GM21529 (cell line): ENCODE results near the gene CTBP1.
A peak's percentile ranks its signal among the peaks of the same experiment; 100 is the strongest.

ENCODE experiments used
- ATAC-seq: cut with Tn5 transposase; IDR thresholded peaks from one replicate; pipeline ENCODE4 v1.9.1; 2021; ENCODE audit not compliant: unreplicated experiment

The CTBP1 gene

GRCh38 chr4:1225272-1226143, 23.4 kb downstream of the CTBP1 start:
- no peak for ATAC-seq

GRCh38 chr4:1223841-1224809, 24.8 kb downstream of the CTBP1 start:
- ATAC-seq: no peak

GRCh38 chr4:1222938-1223690, 25.8 kb downstream of the CTBP1 start:
- no peak for ATAC-seq

GRCh38 chr4:1222036-1222789, 26.7 kb downstream of the CTBP1 start:
- no peak for ATAC-seq

GRCh38 chr4:1221155-1221870, 27.6 kb downstream of the CTBP1 start:
- no peak for ATAC-seq

GRCh38 chr4:1220566-1220965, 28.4 kb downstream of the CTBP1 start:
- no peak for ATAC-seq

GRCh38 chr4:1219566-1219950, 29.4 kb downstream of the CTBP1 start:
- no peak for ATAC-seq

GRCh38 chr4:1218634-1219565, 30.0 kb downstream of the CTBP1 start:
- peak; percentile 56 for ATAC-seq

GRCh38 chr4:1217366-1217765, 31.6 kb downstream of the CTBP1 start:
- ATAC-seq: no peak

GRCh38 chr4:1216869-1217294, 32.0 kb downstream of the CTBP1 start:
- ATAC-seq: no peak

GRCh38 chr4:1216076-1216614, 32.8 kb downstream of the CTBP1 start:
- ATAC-seq: no peak

GRCh38 chr4:1215141-1216075, 33.5 kb downstream of the CTBP1 start:
- ATAC-seq: peak; percentile 60

- no peak for ATAC-seq
Observed at GRCh38 chr4:1214101-1215095, 34.5 kb downstream of the CTBP1 start.

GRCh38 chr4:1213336-1213995, 35.5 kb downstream of the CTBP1 start:
- ATAC-seq: no peak

GRCh38 chr4:1212546-1213335, 36.2 kb downstream of the CTBP1 start:
- ATAC-seq: no peak
